ENCODE data around the gene SORCS2. TPM values are rescaled to one million over a fixed set of nuclear protein-coding genes. Genes with fewer than 3 reads are reported as not detected.
A peak's percentile ranks its signal among the peaks of the same experiment; 100 is the strongest.

The SORCS2 gene
- total and polyA plus RNA-seq, 12 donors: 0.25 to 5.4 (median 2.2) TPM

DNA sequence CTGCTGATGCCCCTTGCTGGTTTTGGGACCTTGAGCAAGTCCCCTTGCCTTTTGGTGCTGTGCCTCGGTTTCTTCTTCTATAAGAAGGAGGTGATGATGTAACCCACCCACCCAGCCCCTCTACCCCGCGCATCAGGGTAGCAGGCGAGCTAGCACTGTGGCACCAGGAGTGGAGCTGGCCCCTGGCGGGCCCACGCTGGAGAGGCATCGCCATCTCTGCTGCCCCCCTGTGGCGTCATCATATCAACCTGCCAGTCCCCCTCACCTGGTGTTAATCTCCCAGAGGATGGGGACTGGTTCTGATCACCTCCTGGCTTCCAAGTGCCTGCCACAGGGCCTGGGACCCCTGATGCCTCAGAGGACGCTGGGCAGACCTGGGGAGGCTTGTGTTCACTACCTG is 6.3 kb upstream of the SORCS2 start:
- H3K36me3 ChIP-seq: no peaks in the 10 kb centered on the region
- DNase-seq (no peak), ATAC-seq (peak in 3 of 8 donors; percentile 21 to 59 (median 37))
- intact Hi-C loops (cut with DNase I): loop anchor here in 1 of 10 donors (10.0 kb wide), 1 partner anchor 81 kb away; no protein-coding TSS in a partner anchor
- H3K4me3 ChIP-seq: no peak overlapping the region
- peaks cover 0 to 3% (median 0%) of the 10 kb centered on the region in 11 donors for H3K9me3 ChIP-seq
- H3K27me3 ChIP-seq: peaks cover 0 to 45% (median 44%) of the 10 kb centered on the region in 7 donors
- no peak overlapping the region for H3K27ac ChIP-seq
- TF ChIP-seq, protein P1, sequence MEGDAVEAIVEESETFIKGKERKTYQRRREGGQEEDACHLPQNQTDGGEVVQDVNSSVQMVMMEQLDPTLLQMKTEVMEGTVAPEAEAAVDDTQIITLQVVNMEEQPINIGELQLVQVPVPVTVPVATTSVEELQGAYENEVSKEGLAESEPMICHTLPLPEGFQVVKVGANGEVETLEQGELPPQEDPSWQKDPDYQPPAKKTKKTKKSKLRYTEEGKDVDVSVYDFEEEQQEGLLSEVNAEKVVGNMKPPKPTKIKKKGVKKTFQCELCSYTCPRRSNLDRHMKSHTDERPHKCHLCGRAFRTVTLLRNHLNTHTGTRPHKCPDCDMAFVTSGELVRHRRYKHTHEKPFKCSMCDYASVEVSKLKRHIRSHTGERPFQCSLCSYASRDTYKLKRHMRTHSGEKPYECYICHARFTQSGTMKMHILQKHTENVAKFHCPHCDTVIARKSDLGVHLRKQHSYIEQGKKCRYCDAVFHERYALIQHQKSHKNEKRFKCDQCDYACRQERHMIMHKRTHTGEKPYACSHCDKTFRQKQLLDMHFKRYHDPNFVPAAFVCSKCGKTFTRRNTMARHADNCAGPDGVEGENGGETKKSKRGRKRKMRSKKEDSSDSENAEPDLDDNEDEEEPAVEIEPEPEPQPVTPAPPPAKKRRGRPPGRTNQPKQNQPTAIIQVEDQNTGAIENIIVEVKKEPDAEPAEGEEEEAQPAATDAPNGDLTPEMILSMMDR (IDR thresholded peaks at IDR 0.05): peak in 7 of 9 donors; percentile 23 to 44 (median 31)
- no peaks in the 10 kb centered on the region for H3K4me1 ChIP-seq
- 49 to 59% methylated on average over 9 of the region's 9 CpGs for WGBS, 2 donors

DNA sequence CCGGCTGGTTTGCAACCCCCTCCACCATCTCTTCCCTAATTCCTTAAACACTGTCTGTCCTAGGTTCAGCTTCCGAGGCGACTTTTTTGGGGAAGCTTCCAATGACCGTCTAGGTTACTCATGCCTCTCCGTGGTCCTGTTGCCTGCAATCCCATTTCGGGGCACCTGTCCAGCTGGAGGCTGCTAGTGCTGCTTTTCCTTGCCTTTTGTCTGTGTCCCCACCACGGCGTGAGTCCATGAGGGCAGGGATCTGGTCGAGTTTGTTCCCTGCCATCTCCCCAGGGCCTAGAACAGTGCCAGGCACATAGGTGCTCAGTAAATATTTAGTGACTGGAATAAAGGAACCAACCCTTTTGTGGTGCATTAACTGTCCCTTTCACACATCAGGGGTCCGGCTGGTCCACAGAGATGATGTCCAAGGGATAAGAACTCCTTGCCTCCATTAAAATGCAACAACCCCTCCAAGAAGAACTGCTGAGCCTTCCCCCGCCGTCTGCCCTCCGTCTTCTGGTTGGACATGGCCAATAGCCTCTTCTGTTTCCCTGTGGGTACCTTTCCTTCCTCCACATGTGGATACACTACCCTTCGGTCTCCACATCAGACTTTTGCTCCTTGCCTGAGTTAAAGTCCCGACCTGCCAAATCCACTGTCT is 5.7 kb upstream of the SORCS2 start:
- H3K4me3 ChIP-seq: no peak overlapping the region
- H3K27me3 ChIP-seq: peaks cover 5 to 51% (median 50%) of the 10 kb centered on the region in 7 donors
- DNase-seq (no peak), ATAC-seq (no peak)
- TF ChIP-seq, protein P1 (IDR thresholded peaks at IDR 0.05): no peak
- H3K9me3 ChIP-seq: peaks cover 0 to 3% (median 0%) of the 10 kb centered on the region in 11 donors
- no peak overlapping the region for H3K27ac ChIP-seq
- intact Hi-C loops (cut with DNase I): loop anchor here in 1 of 10 donors (10.0 kb wide), 1 partner anchor 82 kb away; no protein-coding TSS in a partner anchor
- WGBS, 2 donors: 67 to 69% methylated on average over 15 of the region's 15 CpGs
- H3K36me3 ChIP-seq: no peaks in the 10 kb centered on the region
- H3K4me1 ChIP-seq: no peaks in the 10 kb centered on the region

DNA sequence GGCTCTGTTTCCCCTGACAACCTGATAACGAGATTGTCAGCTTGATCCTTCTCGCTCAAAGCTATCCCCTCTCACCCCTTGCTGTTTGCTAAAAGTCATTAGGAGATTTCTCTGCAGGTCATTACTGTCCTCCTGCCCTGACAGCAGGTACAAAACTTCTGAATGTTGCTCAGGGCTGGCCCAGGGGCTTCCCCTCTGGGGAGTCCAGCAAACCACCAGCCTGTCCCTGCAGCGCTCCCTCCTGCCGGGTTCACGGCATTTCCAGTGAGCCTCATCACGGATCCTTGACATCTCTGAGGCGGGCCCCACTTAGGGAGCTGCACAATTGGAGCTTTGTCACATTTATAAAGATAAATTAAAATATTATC is 5.2 kb upstream of the SORCS2 start:
- no peak for DNase-seq
- 42 to 46% methylated on average over 7 of the region's 7 CpGs for WGBS, 2 donors
- intact Hi-C loops (cut with DNase I): loop anchor here in 1 of 10 donors (10.0 kb wide), 1 partner anchor 82 kb away; no protein-coding TSS in a partner anchor
- no peak for ATAC-seq
- Histone ChIP-seq H3K27ac (no peak overlapping the region), H3K4me3 (no peak overlapping the region), H3K27me3 (peaks cover 7 to 56% (median 53%) of the 10 kb centered on the region in 7 donors), H3K9me3 (peaks cover 0 to 3% (median 0%) of the 10 kb centered on the region in 11 donors), H3K36me3 (no peaks in the 10 kb centered on the region), H3K4me1 (peaks cover 0 to 4% (median 0%) of the 10 kb centered on the region in 9 donors)
- TF ChIP-seq, protein P1 (IDR thresholded peaks at IDR 0.05): no peak

GRCh38 chr4:7187691-7188090 is 4.6 kb upstream of the SORCS2 start:
- intact Hi-C loops (cut with DNase I): loop anchor here in 1 of 10 donors (10.0 kb wide), 1 partner anchor 83 kb away; no protein-coding TSS in a partner anchor
- Histone ChIP-seq H3K27me3 (peaks cover 7 to 57% (median 53%) of the 10 kb centered on the region in 7 donors), H3K9me3 (peaks cover 0 to 3% (median 0%) of the 10 kb centered on the region in 11 donors), H3K27ac (no peak overlapping the region), H3K4me3 (no peak overlapping the region), H3K36me3 (no peaks in the 10 kb centered on the region), H3K4me1 (peaks cover 0 to 4% (median 0%) of the 10 kb centered on the region in 9 donors)
- TF ChIP-seq, protein P1 (IDR thresholded peaks at IDR 0.05): no peak
- no peak for ATAC-seq
- no peak for DNase-seq
- 77 to 79% methylated on average over 7 of the region's 7 CpGs for WGBS, 2 donors
